Measurements from ENCODE around the gene ADIRF. TPM values are rescaled to one million over a fixed set of nuclear protein-coding genes. Genes with fewer than 3 reads are reported as not detected.
"Not testable (repeated sequence)": the region's sequence is repeated elsewhere in the genome, so short reads cannot be mapped to it uniquely, and the experiment has no call there.

The ADIRF gene
- total RNA-seq, 1 donor from 2014 or later, result 1.4 TPM

DNA sequence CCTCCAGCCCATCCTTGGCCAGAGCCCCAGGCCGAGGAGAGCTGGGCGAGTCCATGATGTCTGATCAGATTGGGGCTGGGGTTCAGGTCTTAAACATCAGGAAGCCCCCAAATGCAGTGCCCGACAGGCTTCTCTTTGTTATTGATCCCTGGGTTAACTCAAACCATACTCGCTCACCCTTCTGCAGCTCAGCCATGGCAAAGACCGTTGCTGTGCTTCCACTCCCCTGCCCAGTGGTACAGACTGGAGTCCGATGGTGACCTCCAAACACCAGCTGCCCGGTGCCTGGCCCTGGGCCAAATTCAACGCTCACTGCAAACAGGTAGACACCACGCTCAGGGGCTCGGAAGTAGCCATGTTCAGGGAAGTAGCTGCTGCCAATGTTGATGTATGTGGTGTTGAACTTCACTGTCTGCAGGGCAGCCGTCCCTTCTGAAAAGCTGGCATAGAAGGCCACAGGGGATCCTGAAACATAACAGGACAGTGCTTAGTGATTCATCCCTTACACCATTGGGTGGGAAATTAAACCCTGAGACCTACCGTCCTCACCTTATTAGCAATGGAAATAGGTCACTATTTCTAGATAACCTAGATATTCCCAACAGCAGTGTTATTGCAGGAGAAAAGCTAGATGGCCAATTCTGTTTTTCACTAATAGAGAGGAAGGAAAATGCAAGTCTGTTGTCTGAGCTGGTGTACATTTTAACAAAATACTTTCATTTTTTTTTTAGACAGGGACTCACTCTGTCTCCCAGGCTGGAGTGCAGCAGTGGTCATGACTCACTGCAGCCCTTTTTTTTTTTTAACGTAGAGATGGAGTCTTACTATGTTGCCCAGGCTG, 31.4 kb upstream of the ADIRF start:
- DNase-seq (ENCODE audit: low read depth), result no peak
- no peak overlapping the region for H3K4me3 ChIP-seq (ENCODE audit: low read depth, low read length)
- TF ChIP-seq, protein P1, sequence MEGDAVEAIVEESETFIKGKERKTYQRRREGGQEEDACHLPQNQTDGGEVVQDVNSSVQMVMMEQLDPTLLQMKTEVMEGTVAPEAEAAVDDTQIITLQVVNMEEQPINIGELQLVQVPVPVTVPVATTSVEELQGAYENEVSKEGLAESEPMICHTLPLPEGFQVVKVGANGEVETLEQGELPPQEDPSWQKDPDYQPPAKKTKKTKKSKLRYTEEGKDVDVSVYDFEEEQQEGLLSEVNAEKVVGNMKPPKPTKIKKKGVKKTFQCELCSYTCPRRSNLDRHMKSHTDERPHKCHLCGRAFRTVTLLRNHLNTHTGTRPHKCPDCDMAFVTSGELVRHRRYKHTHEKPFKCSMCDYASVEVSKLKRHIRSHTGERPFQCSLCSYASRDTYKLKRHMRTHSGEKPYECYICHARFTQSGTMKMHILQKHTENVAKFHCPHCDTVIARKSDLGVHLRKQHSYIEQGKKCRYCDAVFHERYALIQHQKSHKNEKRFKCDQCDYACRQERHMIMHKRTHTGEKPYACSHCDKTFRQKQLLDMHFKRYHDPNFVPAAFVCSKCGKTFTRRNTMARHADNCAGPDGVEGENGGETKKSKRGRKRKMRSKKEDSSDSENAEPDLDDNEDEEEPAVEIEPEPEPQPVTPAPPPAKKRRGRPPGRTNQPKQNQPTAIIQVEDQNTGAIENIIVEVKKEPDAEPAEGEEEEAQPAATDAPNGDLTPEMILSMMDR (conservative IDR thresholded peaks at IDR 0.05; ENCODE audit: low read depth, low read length), result no peak

- TF ChIP-seq, protein P1 (conservative IDR thresholded peaks at IDR 0.05; ENCODE audit: low read depth, low read length), result no peak
- DNase-seq (ENCODE audit: low read depth), result no peak
- H3K4me3 ChIP-seq (ENCODE audit: low read depth, low read length), result no peak overlapping the region
These were observed 30.7 kb upstream of the ADIRF start for GRCh38 chr10:86937502-86938154.

DNA sequence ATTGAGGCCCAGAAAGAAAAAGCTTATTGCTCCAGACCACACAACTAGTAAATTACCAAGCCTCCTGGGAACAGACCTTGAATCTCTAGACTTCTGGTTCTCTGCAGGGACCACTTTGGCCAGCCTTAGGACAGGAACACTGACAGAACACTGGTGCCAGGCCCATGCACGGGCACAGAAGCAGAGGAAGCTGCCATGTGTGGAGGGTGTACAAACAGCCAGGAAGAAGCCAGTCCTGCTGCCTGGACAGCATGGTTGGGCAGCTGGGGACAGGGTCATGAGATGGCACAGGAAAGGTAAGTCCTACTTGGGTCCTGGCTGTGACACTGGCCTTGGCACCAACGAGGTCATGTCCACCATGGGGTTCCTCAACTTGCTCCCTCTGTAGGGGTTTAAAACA, 30.0 kb upstream of the ADIRF start:
- no peak for DNase-seq (ENCODE audit: low read depth)
- no peak overlapping the region for H3K4me3 ChIP-seq (ENCODE audit: low read depth, low read length)
- TF ChIP-seq, protein P1 (conservative IDR thresholded peaks at IDR 0.05; ENCODE audit: low read depth, low read length), result no peak

DNA sequence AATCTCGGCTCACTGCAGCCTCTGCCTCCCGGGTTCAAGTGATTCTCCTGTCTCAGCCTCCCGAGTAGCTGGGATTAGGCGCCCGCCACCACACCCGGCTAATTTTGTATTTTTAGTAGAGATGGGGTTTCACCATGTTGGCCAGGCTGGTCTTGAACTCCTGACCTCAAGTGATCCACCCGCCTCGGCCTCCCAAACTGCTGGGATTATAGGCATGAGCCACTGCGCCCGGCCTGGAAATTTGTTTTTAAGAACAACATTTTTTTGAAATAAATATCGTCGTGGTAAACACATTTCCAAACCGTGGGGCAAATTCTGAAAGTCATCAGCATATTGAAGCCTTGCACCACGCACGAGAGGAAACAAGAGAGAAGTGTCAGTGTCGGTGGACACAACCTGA, 28.2 kb upstream of the ADIRF start:
- DNase-seq (ENCODE audit: low read depth); H3K4me3 ChIP-seq (ENCODE audit: low read depth, low read length): not testable (repeated sequence)

GRCh38 chr10:86940677-86941076, 27.6 kb upstream of the ADIRF start:
- TF ChIP-seq, protein P1 (conservative IDR thresholded peaks at IDR 0.05; ENCODE audit: low read depth, low read length), result no peak
- H3K4me3 ChIP-seq (ENCODE audit: low read depth, low read length), result no peak overlapping the region
- DNase-seq (ENCODE audit: low read depth), result no peak

DNA sequence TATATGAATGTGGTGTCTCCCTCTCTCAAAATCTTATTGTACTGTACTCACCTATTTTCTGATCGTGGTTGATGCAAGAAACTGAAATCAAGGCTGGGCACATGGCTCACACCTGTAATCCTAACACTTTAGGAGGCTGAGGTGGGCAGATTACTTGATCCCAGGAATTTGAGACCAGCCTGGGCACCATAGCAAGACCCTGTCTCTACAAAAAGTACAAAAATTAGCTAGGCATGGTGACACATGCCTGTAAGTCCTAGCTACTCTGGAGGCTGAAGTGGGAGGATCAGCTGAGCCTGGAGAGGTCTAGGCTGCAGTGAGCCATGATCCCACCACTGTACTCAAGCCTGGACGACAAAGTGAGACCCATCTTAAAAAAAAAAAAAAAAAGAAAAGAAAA, 26.9 kb upstream of the ADIRF start:
- H3K4me3 ChIP-seq (ENCODE audit: low read depth, low read length), result no peak overlapping the region
- no peak for DNase-seq (ENCODE audit: low read depth)
- TF ChIP-seq, protein P1 (conservative IDR thresholded peaks at IDR 0.05; ENCODE audit: low read depth, low read length), result no peak

- no peak overlapping the region for H3K4me3 ChIP-seq (ENCODE audit: low read depth, low read length)
- DNase-seq (ENCODE audit: low read depth), result no peak
- TF ChIP-seq, protein P1 (conservative IDR thresholded peaks at IDR 0.05; ENCODE audit: low read depth, low read length), result no peak
These were observed 26.3 kb upstream of the ADIRF start for GRCh38 chr10:86941991-86942421.
